ENCODE results near the gene CBFA2T3.
A peak's percentile ranks its signal among the peaks of the same experiment; 100 is the strongest.

CBFA2T3 gene

GRCh38 chr16:88841521-88842307 lies 135.3 kb downstream of the CBFA2T3 start:
- Mint-ChIP-seq H3K27me3 (ENCODE audit: low read depth, poor library complexity) (no peaks in the 10 kb centered on the region), H3K4me3 (no peak overlapping the region), H3K9me3 (no peaks in the 10 kb centered on the region), H3K36me3 (ENCODE audit: low read depth) (no peaks in the 10 kb centered on the region), H3K4me1 (peaks cover 8% of the 10 kb centered on the region), H3K27ac (no peak overlapping the region)
- DNase-seq, result no peak
- TF ChIP-seq CTCF (IDR thresholded peaks at IDR 0.05), result no peak

GRCh38 chr16:88840600-88841215 lies 136.3 kb downstream of the CBFA2T3 start:
- H3K27me3 Mint-ChIP-seq (ENCODE audit: low read depth, poor library complexity), result peaks cover 5% of the 10 kb centered on the region
- no peak for TF ChIP-seq CTCF (IDR thresholded peaks at IDR 0.05)
- H3K4me3 Mint-ChIP-seq, result no peak overlapping the region
- H3K27ac Mint-ChIP-seq, result no peak overlapping the region
- H3K4me1 Mint-ChIP-seq, result peaks cover 8% of the 10 kb centered on the region
- H3K36me3 Mint-ChIP-seq (ENCODE audit: low read depth), result no peaks in the 10 kb centered on the region
- no peaks in the 10 kb centered on the region for H3K9me3 Mint-ChIP-seq
- no peak for DNase-seq

- TF ChIP-seq CTCF (IDR thresholded peaks at IDR 0.05), result no peak
- peaks cover 8% of the 10 kb centered on the region for H3K4me1 Mint-ChIP-seq
- DNase-seq, result no peak
Measured at GRCh38 chr16:88839745-88840599, 137.0 kb downstream of the CBFA2T3 start.

DNA sequence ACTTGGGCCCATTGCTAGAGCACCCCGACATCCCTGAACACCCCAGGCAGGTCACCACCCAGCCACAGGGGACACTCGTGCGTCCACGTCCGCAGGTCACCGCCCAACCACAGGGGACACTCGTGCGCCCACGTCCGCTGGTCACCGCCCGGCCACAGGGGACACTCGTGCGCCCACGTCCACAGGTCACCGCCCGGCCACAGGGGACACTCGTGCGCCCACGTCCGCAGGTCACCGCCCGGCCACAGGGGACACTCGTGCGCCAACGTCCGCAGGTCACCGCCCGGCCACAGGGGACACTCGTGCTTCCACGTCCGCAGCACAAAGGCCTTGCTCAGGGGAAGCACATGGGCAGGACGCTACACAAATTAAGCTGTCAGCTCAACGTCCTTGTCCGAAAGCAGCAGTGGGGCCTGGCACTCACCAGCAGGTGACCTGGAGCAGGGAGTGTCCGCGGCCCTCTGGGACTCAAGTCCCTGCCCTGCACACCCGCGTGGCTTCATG lies 137.9 kb downstream of the CBFA2T3 start:
- Mint-ChIP-seq H3K36me3 (ENCODE audit: low read depth) (no peaks in the 10 kb centered on the region), H3K4me3 (no peak overlapping the region), H3K27me3 (ENCODE audit: low read depth, poor library complexity) (peaks cover 5% of the 10 kb centered on the region), H3K27ac (no peak overlapping the region), H3K4me1 (peaks cover 4% of the 10 kb centered on the region), H3K9me3 (no peaks in the 10 kb centered on the region)
- no peak for DNase-seq
- TF ChIP-seq CTCF (IDR thresholded peaks at IDR 0.05), result no peak

More at GRCh38 chr16:88839745-88840599, 137.0 kb downstream of the CBFA2T3 start:
- no peaks in the 10 kb centered on the region for H3K9me3 Mint-ChIP-seq
- peak overlapping the region; percentile 83 for H3K27ac Mint-ChIP-seq
- H3K4me3 Mint-ChIP-seq, result no peak overlapping the region
- no peaks in the 10 kb centered on the region for H3K36me3 Mint-ChIP-seq (ENCODE audit: low read depth)
- H3K27me3 Mint-ChIP-seq (ENCODE audit: low read depth, poor library complexity), result peaks cover 5% of the 10 kb centered on the region

DNA sequence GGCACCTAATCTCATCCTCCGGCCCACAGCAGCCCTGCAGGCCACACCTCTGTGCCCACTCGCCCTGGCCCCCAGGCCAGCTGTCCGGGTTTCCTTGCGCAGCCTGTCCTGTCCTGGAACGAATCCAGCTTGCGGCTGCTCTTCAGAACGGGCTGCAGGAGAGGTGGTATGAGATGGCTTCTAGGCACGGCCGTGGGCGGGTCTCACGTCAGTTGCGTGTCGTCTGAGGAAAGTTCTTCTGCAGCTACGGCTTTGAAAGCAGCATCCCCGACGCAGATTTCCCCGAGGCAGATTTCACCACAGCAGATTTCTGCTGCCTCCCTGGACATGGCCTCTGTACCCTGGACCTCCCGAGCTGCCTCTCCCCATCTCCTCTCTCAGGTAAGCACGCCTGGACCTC lies 138.4 kb downstream of the CBFA2T3 start:
- Mint-ChIP-seq H3K27me3 (ENCODE audit: low read depth, poor library complexity) (peaks cover 7% of the 10 kb centered on the region), H3K27ac (no peak overlapping the region), H3K9me3 (no peaks in the 10 kb centered on the region), H3K4me3 (no peak overlapping the region), H3K36me3 (ENCODE audit: low read depth) (no peaks in the 10 kb centered on the region), H3K4me1 (peaks cover 3% of the 10 kb centered on the region)
- TF ChIP-seq CTCF (IDR thresholded peaks at IDR 0.05), result no peak
- DNase-seq, result no peak

Data from nephron progenitor cell (in vitro differentiated cells).